A549 (cell line): ENCODE data around the gene GHRHR. TPM values are rescaled to one million over a fixed set of nuclear protein-coding genes. Genes with fewer than 3 reads are reported as not detected.

Source experiments
- ATAC-seq, 2 experiments: fragments of 200-7000 bp in 1 of 2; fragments of >200 bp in 1 of 2; cut with Nextera tagmentation in 1 of 2; cut with Tn5 transposase in 1 of 2; 3 replicates each; pipeline versions ENCODE4 v1.8.0 to v1.9.1; 2018 to 2020; ENCODE audit warnings: mild to moderate bottlenecking in 1 of 2, moderate library complexity in 1 of 2
- CTCF ChIA-PET: fragments of 300-600 bp; sonication (Branson Sonifier 250); formaldehyde crosslinking; extraction: SDS; loops from one replicate; lab custom pipeline; 2021; ENCODE audit warnings: antibody characterized with exemption, inconsistent platforms; lab: Yijun Ruan, JAX
- POLR2A ChIA-PET: fragments of 350-600 bp; formaldehyde crosslinking; extraction: SDS; loops from one replicate; lab custom pipeline; 2021; ENCODE audit warnings: antibody characterized with exemption, inconsistent platforms; lab: Yijun Ruan, JAX
- DNase-seq, 2 experiments: peaks; one replicate each; pipeline versions ENCODE4 v3.0.0 to v3.0.0-alpha.2; 2011 to 2016; ENCODE audit warnings: low read depth in 1 of 2, low spot score in 1 of 2
- FAIRE-seq: peaks from 2 replicates; lab custom pipeline; 2011; peaks lifted over from hg19 to GRCh38; lab: Jason Lieb, UNC
- H3K27ac ChIP-seq, 2 experiments: fragments of >200 bp; sonication (Bioruptor Twin); formaldehyde crosslinking; 3 replicates each; pipeline ENCODE4 v1.5.1; 2016 to 2017
- H3K4me1 ChIP-seq: fragments of >200 bp; sonication (Bioruptor Twin); formaldehyde crosslinking; 3 replicates; pipeline ENCODE4 v1.6.1; 2016
- H3K4me2 ChIP-seq: fragments of >200 bp; sonication (Bioruptor Twin); formaldehyde crosslinking; 3 replicates; pipeline ENCODE4 v1.6.1; 2016
- H3K4me3 ChIP-seq: fragments of >200 bp; sonication (Bioruptor Twin); formaldehyde crosslinking; 3 replicates; pipeline ENCODE4 v1.5.1; 2016
- H3K9me3 ChIP-seq: fragments of >200 bp; sonication (Bioruptor Twin); formaldehyde crosslinking; 3 replicates; pipeline ENCODE4 v1.6.1; 2016
- ATOH8 ChIP-seq: fragments of 250-450 bp; sonication (Bioruptor Pico); IDR thresholded peaks from 2 replicates; pipeline ENCODE4 v1.5.0; 2020; ENCODE audit warnings: low read depth, mild to moderate bottlenecking, moderate library complexity
- CBX2 ChIP-seq: fragments of 200-600 bp; sonication (generic); IDR thresholded peaks from 2 replicates; pipeline ENCODE4 v1.6.1; 2016; ENCODE audit warnings: low read depth, mild to moderate bottlenecking, borderline replicate concordance
- CHD4 ChIP-seq: fragments of 200-600 bp; sonication (generic); IDR thresholded peaks from 2 replicates; pipeline ENCODE4 v1.6.1; 2016; ENCODE audit warnings: antibody characterized with exemption, mild to moderate bottlenecking, borderline replicate concordance
- CTCF ChIP-seq: fragments of >200 bp; sonication (Bioruptor Twin); formaldehyde crosslinking; IDR thresholded peaks from 3 replicates; pipeline ENCODE4 v1.5.1; 2016
- E2F6 ChIP-seq: IDR thresholded peaks from 2 replicates; pipeline ENCODE4 v1.6.1; 2012; ENCODE audit warnings: low read depth, borderline replicate concordance
- EHF ChIP-seq: fragments of 250-450 bp; sonication (Bioruptor Pico); IDR thresholded peaks from 2 replicates; pipeline ENCODE4 v1.5.0; 2020; ENCODE audit warnings: mild to moderate bottlenecking
- ESRRA ChIP-seq: fragments of 150-350 bp; IDR thresholded peaks from 2 replicates; pipeline ENCODE4 v1.6.1; 2014; ENCODE audit warnings: mild to moderate bottlenecking, low read length, borderline replicate concordance
- FOSB ChIP-seq: fragments of 250-450 bp; sonication (Bioruptor Pico); IDR thresholded peaks from 2 replicates; pipeline ENCODE4 v1.5.0; 2020; ENCODE audit warnings: mild to moderate bottlenecking, moderate library complexity
- FOSL2 ChIP-seq, 2 experiments: fragments of 450-650 bp in 1 of 2; fragments of >200 bp in 1 of 2; sonication (Bioruptor Twin) in 1 of 2; formaldehyde crosslinking; IDR thresholded peaks; 2 replicates each; pipeline versions ENCODE4 v1.5.0 to v1.6.1; 2016 to 2020; ENCODE audit warnings: mild to moderate bottlenecking in 1 of 2, moderate library complexity in 1 of 2
- GATA3 ChIP-seq: IDR thresholded peaks from 2 replicates; pipeline ENCODE4 v1.6.1; 2012; ENCODE audit warnings: borderline replicate concordance
- HDAC2 ChIP-seq: fragments of 200-600 bp; sonication (generic); IDR thresholded peaks from 2 replicates; pipeline ENCODE4 v1.6.1; 2016
- HOXB13 ChIP-seq: fragments of 250-450 bp; sonication (Bioruptor Pico); IDR thresholded peaks from 2 replicates; pipeline ENCODE4 v1.5.0; 2020; ENCODE audit warnings: low read depth, mild to moderate bottlenecking, moderate library complexity
- HOXB5 ChIP-seq: fragments of 250-450 bp; sonication (Bioruptor Pico); IDR thresholded peaks from 2 replicates; pipeline ENCODE4 v1.5.0; 2020; ENCODE audit warnings: mild to moderate bottlenecking, moderate library complexity
- JUN ChIP-seq, 2 experiments: fragments of >200 bp; sonication (Bioruptor Twin); formaldehyde crosslinking; IDR thresholded peaks; 2 replicates in 1 of 2; 3 replicates in 1 of 2; pipeline ENCODE4 v1.6.1; 2016 to 2017
- KDM1A ChIP-seq: fragments of 200-600 bp; sonication (generic); IDR thresholded peaks from 2 replicates; pipeline ENCODE4 v1.6.1; 2016; ENCODE audit warnings: low read depth, mild to moderate bottlenecking
- KDM5A ChIP-seq: fragments of 200-600 bp; sonication (generic); IDR thresholded peaks from 2 replicates; pipeline ENCODE4 v1.6.1; 2016; ENCODE audit warnings: antibody characterized with exemption, mild to moderate bottlenecking
- MAX ChIP-seq: IDR thresholded peaks from 2 replicates; pipeline ENCODE4 v1.6.1; 2012
- NFE2L2 ChIP-seq: fragments of 150-350 bp; conservative IDR thresholded peaks from 2 replicates; pipeline ENCODE4 v1.6.1; 2014; ENCODE audit warnings: low read length
- NPAS2 ChIP-seq: fragments of 250-450 bp; sonication (Bioruptor Pico); IDR thresholded peaks from 2 replicates; pipeline ENCODE4 v1.8.0; 2022; ENCODE audit warnings: mild to moderate bottlenecking, moderate library complexity, borderline replicate concordance
- PHF8 ChIP-seq: fragments of 200-600 bp; sonication (generic); IDR thresholded peaks from 2 replicates; pipeline ENCODE4 v1.6.1; 2016; ENCODE audit warnings: low read depth, mild to moderate bottlenecking, antibody characterized with exemption, moderate library complexity, borderline replicate concordance
- POLR2AphosphoS2 ChIP-seq: conservative IDR thresholded peaks from 2 replicates; pipeline ENCODE4 v1.6.1; 2012; ENCODE audit warnings: low read length, improper control_type of control experiment, inconsistent platforms
- RAD21 ChIP-seq, 2 experiments: fragments of >200 bp in 1 of 2; sonication (Bioruptor Twin) in 1 of 2; formaldehyde crosslinking in 1 of 2; IDR thresholded peaks in 1 of 2; conservative IDR thresholded peaks in 1 of 2; 2 replicates in 1 of 2; 3 replicates in 1 of 2; pipeline ENCODE4 v1.6.1; 2012 to 2018; ENCODE audit warnings: inconsistent platforms in 1 of 2
- REST ChIP-seq: fragments of 200-600 bp; sonication (generic); IDR thresholded peaks from 2 replicates; pipeline ENCODE4 v1.6.1; 2016; ENCODE audit warnings: antibody characterized with exemption, mild to moderate bottlenecking, moderate library complexity
- RFX5 ChIP-seq: fragments of 450-650 bp; IDR thresholded peaks from 2 replicates; pipeline ENCODE4 v1.7.1; 2014; ENCODE audit warnings: antibody characterized with exemption, mild to moderate bottlenecking, moderate library complexity
- SMC3 ChIP-seq: fragments of >200 bp; sonication (Bioruptor Twin); formaldehyde crosslinking; IDR thresholded peaks from 3 replicates; pipeline ENCODE4 v1.6.1; 2018; ENCODE audit warnings: inconsistent platforms
- SREBF2 ChIP-seq: fragments of 450-650 bp; IDR thresholded peaks from 2 replicates; pipeline ENCODE4 v1.6.1; 2014; ENCODE audit warnings: mild to moderate bottlenecking, moderate library complexity
- TFCP2L1 ChIP-seq: fragments of 250-450 bp; sonication (Bioruptor Pico); IDR thresholded peaks from 2 replicates; pipeline ENCODE4 v1.5.0; 2021; ENCODE audit warnings: mild to moderate bottlenecking
- TP53 ChIP-seq: fragments of 250-450 bp; sonication (Bioruptor Pico); IDR thresholded peaks from 2 replicates; pipeline ENCODE4 v1.5.0; 2021; ENCODE audit warnings: mild to moderate bottlenecking, moderate library complexity
- ZFP36 ChIP-seq: fragments of 450-650 bp; IDR thresholded peaks from 2 replicates; pipeline ENCODE4 v1.6.1; 2014; ENCODE audit warnings: borderline replicate concordance; ENCODE audit not compliant: partially characterized antibody
- ZNF302 ChIP-seq: fragments of 250-450 bp; sonication (Bioruptor Pico); IDR thresholded peaks from 2 replicates; pipeline ENCODE4 v1.9.0; 2021; ENCODE audit warnings: inconsistent platforms, mild to moderate bottlenecking, moderate library complexity
- WGBS: methylation state at CpG from one replicate; pipeline ENCODE4 v1.1.6; 2017; ENCODE audit errors: missing lambda C conversion rate; 5-methylcytosine and 5-hydroxymethylcytosine counted together
- polyA plus RNA-seq, 4 experiments: library from polyadenylated mRNA; depleted of rRNA in 3 of 4; stranded (reverse); fragments of >200 nt; fragmentation: RNase III in 1 of 4; extraction: RNeasy Plus Mini Kit Qiagen cat#74134 plus additional on column Dnase treatment in 1 of 4; gene quantifications; 2 replicates in 3 of 4; 3 replicates in 1 of 4; pipeline ENCODE4 v1.2.3, GENCODE V29; 2011 to 2017

The GHRHR gene
- polyA plus RNA-seq, 2 of the 4 experiments (the other 2 are of a cell fraction): not detected

GRCh38 chr7:30965372-30965771, 1.6 kb downstream of the GHRHR start:
- CTCF ChIA-PET: interaction anchor here (1.8 to 3.7 kb wide), 5 partner anchors 10 to 157 kb away, joined by 4 to 14 read pairs (median 13); no protein-coding TSS in a partner anchor
- H3K4me3 ChIP-seq: no peak overlapping the region
- POLR2A ChIA-PET: no interaction called here
- no peak for ATAC-seq
- TF ChIP-seq FOSL2 (IDR thresholded peaks at IDR 0.05) (no peak), FOSL2 (CRISPR knock-in tag; IDR thresholded peaks at IDR 0.05) (no peak), ZFP36 (no peak), GATA3 (no peak), NFE2L2 (no peak), EHF (CRISPR knock-in tag) (no peak), CBX2 (no peak), HDAC2 (no peak), ESRRA (no peak), MAX (no peak), POLR2AphosphoS2 (no peak), RAD21 (conservative IDR thresholded peaks at IDR 0.05 in 1 of 2, IDR thresholded peaks at IDR 0.05 in 1 of 2) (no peak), CHD4 (no peak), FOSB (CRISPR knock-in tag) (no peak), RFX5 (no peak), ATOH8 (CRISPR knock-in tag) (no peak), KDM1A (no peak), CTCF (no peak), HOXB5 (CRISPR knock-in tag) (no peak), KDM5A (no peak), NPAS2 (CRISPR knock-in tag) (no peak)
- 11% methylated on average over 4 of the region's 4 CpGs for WGBS
- H3K4me1 ChIP-seq: no peaks in the 10 kb centered on the region
- FAIRE-seq: no peak
- no peak for DNase-seq
- H3K4me2 ChIP-seq: no peak overlapping the region
- H3K27ac ChIP-seq: no peak overlapping the region
- 0 out of 3 replicates have a peak, but pooled peaks cover 2% of the 10 kb centered on the region for H3K9me3 ChIP-seq

GRCh38 chr7:30965883-30966282, 2.1 kb downstream of the GHRHR start:
- H3K4me1 ChIP-seq: no peaks in the 10 kb centered on the region
- no peak overlapping the region for H3K4me2 ChIP-seq
- no peak overlapping the region for H3K27ac ChIP-seq
- ATAC-seq (no peak), DNase-seq (no peak), FAIRE-seq (no peak)
- 0 out of 3 replicates have a peak, but pooled peaks cover 2% of the 10 kb centered on the region for H3K9me3 ChIP-seq
- ChIA-PET POLR2A (no interaction called here), CTCF (interaction anchor here (0.7 to 3.7 kb wide), 6 partner anchors 10 to 168 kb away, joined by 3 to 14 read pairs (median 12); no protein-coding TSS in a partner anchor)
- no peak overlapping the region for H3K4me3 ChIP-seq
- WGBS: 37% methylated on average over 9 of the region's 9 CpGs
- TF ChIP-seq SMC3 (no peak), GATA3 (no peak), TFCP2L1 (CRISPR knock-in tag) (no peak), CTCF (no peak), TP53 (CRISPR knock-in tag) (no peak), ZNF302 (CRISPR knock-in tag) (no peak), E2F6 (no peak), REST (no peak), HOXB13 (CRISPR knock-in tag) (no peak), SREBF2 (no peak), HOXB5 (CRISPR knock-in tag) (no peak), PHF8 (no peak), JUN (IDR thresholded peaks at IDR 0.05) (no peak)
